Glutamatergic neuron (in vitro differentiated cells): ENCODE measurements around the gene EMILIN2. TPM values are rescaled to one million over a fixed set of nuclear protein-coding genes. Genes with fewer than 3 reads are reported as not detected.

Experiments
- DNase-seq: peaks from one replicate; pipeline ENCODE4 v3.0.0; 2022
- H3K27ac Mint-ChIP-seq: one replicate; pipeline ENCODE4 v1.8.0; 2020; ENCODE audit warnings: mild to moderate bottlenecking, mixed read lengths, inconsistent platforms; ENCODE audit not compliant: unreplicated experiment
- H3K27me3 Mint-ChIP-seq: one replicate; pipeline ENCODE4 v1.8.0; 2020; ENCODE audit warnings: mild to moderate bottlenecking, moderate library complexity, mixed read lengths, inconsistent platforms; ENCODE audit not compliant: unreplicated experiment
- H3K36me3 Mint-ChIP-seq: one replicate; pipeline ENCODE4 v1.8.0; 2020; ENCODE audit warnings: mild to moderate bottlenecking, mixed read lengths, inconsistent platforms; ENCODE audit not compliant: unreplicated experiment
- H3K4me1 Mint-ChIP-seq: one replicate; pipeline ENCODE4 v1.8.0; 2020; ENCODE audit warnings: mild to moderate bottlenecking, low read depth, mixed read lengths, inconsistent platforms; ENCODE audit not compliant: unreplicated experiment
- H3K4me3 Mint-ChIP-seq: one replicate; pipeline ENCODE4 v1.8.0; 2020; ENCODE audit warnings: mild to moderate bottlenecking, mixed read lengths, inconsistent platforms; ENCODE audit not compliant: unreplicated experiment
- H3K9me3 Mint-ChIP-seq: one replicate; pipeline ENCODE4 v1.8.0; 2020; ENCODE audit warnings: mild to moderate bottlenecking, moderate library complexity, mixed read lengths, inconsistent platforms; ENCODE audit not compliant: unreplicated experiment
- total RNA-seq: library from RNA; stranded (reverse); fragmentation: NEBNext Ultra II Directional; extraction: Animal tissue kit (Norgen Biotek cat#: 25700); gene quantifications from one replicate; pipeline ENCODE4 v1.2.1, GENCODE V29; 2021; ENCODE audit not compliant: unreplicated experiment
- TF ChIP-seq, protein P1 (sequence below): fragments of 200-600 bp; sonication (generic); IDR thresholded peaks from one replicate; pipeline ENCODE4 v1.5.0; 2021; ENCODE audit not compliant: partially characterized antibody, unreplicated experiment

EMILIN2 gene
- total RNA-seq, 1 donor from 2014 or later, result 4.1 TPM

DNA sequence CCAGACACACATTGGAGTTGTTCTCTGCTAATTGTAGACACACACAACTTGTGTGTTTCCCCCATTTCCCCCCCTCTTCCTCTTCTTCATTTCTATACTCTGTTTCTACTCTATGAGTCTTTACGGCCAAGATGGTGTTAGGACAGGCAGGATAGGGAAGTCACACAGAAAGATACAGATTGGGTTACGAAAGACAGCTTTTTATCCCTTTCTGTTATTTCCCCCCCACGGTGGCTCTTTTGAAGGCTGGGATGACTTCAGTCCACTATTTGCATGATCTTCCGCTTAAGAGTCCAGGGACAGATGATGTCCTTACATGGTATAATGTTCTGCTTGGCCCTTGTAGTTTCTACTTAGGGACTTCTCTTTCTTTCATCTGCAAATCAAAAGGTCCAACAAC is 1.6 kb upstream of the EMILIN2 start:
- peaks cover 3% of the 10 kb centered on the region for H3K9me3 Mint-ChIP-seq
- no peak overlapping the region for H3K4me3 Mint-ChIP-seq
- H3K36me3 Mint-ChIP-seq, result no peaks in the 10 kb centered on the region
- TF ChIP-seq, protein P1, sequence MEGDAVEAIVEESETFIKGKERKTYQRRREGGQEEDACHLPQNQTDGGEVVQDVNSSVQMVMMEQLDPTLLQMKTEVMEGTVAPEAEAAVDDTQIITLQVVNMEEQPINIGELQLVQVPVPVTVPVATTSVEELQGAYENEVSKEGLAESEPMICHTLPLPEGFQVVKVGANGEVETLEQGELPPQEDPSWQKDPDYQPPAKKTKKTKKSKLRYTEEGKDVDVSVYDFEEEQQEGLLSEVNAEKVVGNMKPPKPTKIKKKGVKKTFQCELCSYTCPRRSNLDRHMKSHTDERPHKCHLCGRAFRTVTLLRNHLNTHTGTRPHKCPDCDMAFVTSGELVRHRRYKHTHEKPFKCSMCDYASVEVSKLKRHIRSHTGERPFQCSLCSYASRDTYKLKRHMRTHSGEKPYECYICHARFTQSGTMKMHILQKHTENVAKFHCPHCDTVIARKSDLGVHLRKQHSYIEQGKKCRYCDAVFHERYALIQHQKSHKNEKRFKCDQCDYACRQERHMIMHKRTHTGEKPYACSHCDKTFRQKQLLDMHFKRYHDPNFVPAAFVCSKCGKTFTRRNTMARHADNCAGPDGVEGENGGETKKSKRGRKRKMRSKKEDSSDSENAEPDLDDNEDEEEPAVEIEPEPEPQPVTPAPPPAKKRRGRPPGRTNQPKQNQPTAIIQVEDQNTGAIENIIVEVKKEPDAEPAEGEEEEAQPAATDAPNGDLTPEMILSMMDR, result no peak
- no peak overlapping the region for H3K27ac Mint-ChIP-seq
- no peak for DNase-seq
- peaks cover 8% of the 10 kb centered on the region for H3K4me1 Mint-ChIP-seq
- H3K27me3 Mint-ChIP-seq, result peaks cover 28% of the 10 kb centered on the region

DNA sequence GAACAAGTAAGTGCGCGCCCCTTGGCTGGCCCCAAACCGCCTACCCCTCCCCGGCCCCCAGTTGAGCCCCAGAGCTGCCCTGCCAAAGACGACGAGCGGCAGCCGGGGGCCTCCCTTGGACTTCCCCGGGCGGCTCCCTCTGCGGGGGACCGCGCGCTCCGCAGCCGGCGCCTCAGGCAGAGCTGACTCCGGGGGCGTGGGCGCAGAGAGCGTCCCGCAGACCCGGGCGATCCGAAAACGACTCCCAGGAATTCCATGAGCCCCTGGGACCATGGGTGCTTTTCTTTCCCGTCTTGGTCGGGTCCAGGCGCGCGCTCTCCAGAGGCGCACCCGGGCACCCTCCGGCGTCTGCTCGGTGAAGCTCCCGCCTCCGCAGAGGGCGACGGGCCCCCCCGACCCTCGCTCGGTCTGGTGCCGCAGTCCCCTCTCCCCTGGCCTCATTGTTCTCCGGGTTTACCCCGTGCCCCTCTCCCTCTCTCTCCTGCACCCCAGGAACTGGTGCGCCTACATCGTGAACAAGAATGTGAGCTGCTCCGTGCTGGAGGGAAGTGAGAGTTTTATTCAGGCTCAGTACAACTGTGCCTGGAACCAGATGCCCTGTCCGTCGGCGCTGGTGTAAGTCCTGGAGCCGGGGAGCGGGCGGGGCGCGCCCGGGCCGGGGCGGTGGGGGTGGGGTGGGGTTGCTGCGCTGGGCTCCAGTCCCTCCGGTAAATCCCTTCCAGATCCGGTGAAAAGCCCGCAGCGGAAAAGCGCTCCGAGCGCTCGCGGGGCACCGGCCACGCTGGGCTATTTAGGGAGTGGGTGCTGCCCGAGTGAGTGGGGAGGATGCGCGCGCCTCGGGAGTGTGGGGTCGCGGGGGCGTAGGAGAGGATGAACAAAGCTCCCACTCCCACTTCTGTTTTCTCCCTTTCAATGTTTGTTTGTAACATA is 776 bp downstream of the EMILIN2 start:
- Mint-ChIP-seq H3K4me1 (peaks cover 8% of the 10 kb centered on the region), H3K36me3 (no peaks in the 10 kb centered on the region), H3K27ac (no peak overlapping the region), H3K9me3 (peaks cover 3% of the 10 kb centered on the region), H3K4me3 (peak overlapping the region; percentile 91), H3K27me3 (peaks cover 28% of the 10 kb centered on the region)
- DNase-seq, result peak; percentile 42
- TF ChIP-seq, protein P1, result no peak

DNA sequence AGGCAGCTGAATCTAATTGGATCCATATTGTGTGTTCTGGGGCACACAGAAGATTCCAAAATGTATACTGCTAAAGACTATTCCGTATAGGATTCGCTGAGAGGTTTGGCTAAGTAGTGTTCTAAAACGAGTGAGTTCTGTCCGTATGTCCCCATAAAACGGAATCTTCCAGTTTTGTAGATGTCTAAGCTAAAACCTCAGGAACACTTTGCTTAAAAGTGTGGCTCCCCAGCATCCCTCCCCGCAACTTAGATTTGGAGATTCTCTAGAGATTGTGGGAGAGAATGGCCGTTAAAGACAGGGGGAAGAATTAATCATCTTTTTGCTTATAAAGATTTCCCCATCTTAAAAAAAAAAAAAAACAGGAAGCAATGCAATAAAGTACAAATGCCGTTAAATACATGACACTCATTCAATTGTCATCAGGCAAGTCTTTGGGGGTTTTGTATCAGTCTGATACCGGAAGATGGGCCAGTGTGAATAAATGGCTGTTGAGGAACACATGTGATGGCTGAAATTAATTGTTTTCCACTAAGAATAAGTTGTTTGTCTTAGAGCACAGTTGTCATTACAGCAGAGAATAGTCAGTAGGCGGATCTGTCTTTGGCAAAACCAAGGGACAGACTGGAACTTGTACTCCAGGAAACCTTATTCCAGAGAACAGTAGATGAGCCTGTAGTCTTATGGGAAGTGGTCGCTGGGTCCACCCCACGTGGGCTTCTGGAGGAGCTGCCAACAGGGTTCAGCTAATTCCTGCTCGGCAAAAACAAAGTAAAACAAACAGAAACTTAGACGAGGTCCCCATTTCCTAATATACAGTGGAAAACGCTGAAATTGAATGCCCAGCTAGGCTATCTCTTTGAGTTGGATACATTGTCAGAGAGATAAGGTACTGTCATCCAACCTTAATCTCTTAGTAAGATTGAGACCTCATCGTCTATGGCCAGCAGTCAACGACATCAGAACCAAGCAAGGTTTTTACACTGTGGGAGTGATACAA is 1.7 kb downstream of the EMILIN2 start:
- Mint-ChIP-seq H3K4me3 (peak overlapping the region; percentile 91), H3K27me3 (peaks cover 25% of the 10 kb centered on the region), H3K4me1 (peaks cover 8% of the 10 kb centered on the region), H3K36me3 (no peaks in the 10 kb centered on the region), H3K27ac (no peak overlapping the region), H3K9me3 (peaks cover 3% of the 10 kb centered on the region)
- TF ChIP-seq, protein P1, result no peak
- DNase-seq, result no peak

DNA sequence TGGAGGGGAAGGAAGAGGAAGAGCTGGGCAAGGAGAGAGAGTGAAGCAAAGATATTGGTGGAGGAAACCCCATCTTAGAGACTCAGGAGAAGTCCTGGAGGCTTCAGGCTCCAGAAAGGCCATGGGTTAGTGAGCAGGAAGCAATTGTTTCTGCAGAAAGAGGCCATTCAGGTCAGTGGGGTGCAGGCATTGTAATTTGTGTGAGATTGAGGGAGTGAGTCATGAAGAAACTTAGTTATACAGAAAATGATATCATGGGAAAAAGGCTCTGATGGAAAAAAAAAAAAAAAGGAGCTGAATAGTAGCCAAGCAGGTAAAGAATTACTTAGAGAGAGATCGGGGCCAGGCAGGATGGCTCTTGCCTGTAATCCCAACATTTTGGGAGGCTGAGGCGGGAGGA is 4.0 kb downstream of the EMILIN2 start:
- no peak for DNase-seq

More for the DNA sequence above, 4.0 kb downstream of the EMILIN2 start:
- Mint-ChIP-seq H3K27me3 (peaks cover 17% of the 10 kb centered on the region), H3K4me1 (peaks cover 12% of the 10 kb centered on the region), H3K4me3 (no peak overlapping the region), H3K36me3 (no peaks in the 10 kb centered on the region), H3K9me3 (peaks cover 4% of the 10 kb centered on the region), H3K27ac (no peak overlapping the region)
- TF ChIP-seq, protein P1, result no peak
